NCI-H345 (cell line): ENCODE measurements around the gene EPX.
"Not testable (repeated sequence)": the region's sequence is repeated elsewhere in the genome, so short reads cannot be mapped to it uniquely, and the experiment has no call there.

ENCODE experiments used
- DNase-seq: peaks from one replicate; lab custom pipeline; 2025; lab: John Stamatoyannopoulos, UW

EPX gene

DNA sequence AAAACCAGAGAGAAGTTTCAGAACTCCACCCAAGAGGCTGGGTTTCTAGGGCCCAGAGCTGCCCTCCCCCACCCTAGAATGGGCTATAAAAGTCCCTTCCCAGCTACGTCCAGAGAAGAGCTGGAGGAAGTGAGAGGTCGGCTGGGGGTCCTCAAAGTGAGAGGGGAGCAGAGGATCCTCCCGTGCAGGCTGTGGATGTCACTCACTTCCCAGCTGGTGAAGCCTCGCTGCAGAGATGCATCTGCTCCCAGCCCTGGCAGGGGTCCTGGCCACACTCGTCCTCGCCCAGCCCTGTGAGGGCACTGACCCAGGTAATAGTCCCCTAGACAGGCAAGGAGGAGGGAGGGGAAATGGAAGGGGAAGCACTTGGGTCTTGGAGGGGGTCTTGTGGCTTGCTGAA, at the start of gene EPX:
EPX (plus strand) TSS at position 115 of the 400 bp plus-strand sequence; CDS start at position 236, 121 bp downstream.
- no peak for DNase-seq

GRCh38 chr17:58143335-58143734, 49.2 kb upstream of the EPX start:
- not testable (repeated sequence) for DNase-seq

DNA sequence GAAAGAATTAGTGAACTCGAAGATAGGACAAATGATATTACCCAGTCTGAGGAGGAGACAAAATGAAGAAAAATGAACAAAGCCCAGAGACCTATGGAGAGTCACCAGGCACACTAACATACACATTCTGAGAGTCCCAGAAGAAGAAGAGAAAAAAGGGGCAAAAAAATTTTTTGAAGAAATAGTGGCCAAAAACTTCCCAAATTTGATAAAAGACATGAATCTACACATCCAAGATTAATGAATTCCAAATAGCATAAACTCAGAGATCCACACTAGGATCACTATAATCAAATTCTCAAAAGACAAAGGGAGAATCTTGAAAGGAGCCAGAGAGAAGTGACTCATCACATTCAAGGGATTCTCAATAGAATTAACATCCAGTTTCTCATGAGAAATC, 47.7 kb upstream of the EPX start:
- DNase-seq, result no peak

GRCh38 chr17:58147930-58148434, 44.5 kb upstream of the EPX start, which contains the start of gene OR4D1:
Gene OR4D1 (plus strand): TSS chr17:58148384. CDS start chr17:58155154, 6,770 bp downstream.
- DNase-seq, result no peak

- no peak for DNase-seq
These were observed 43.9 kb upstream of the EPX start for GRCh38 chr17:58148609-58149008.

GRCh38 chr17:58150394-58150793, 42.1 kb upstream of the EPX start:
- DNase-seq, result no peak

DNA sequence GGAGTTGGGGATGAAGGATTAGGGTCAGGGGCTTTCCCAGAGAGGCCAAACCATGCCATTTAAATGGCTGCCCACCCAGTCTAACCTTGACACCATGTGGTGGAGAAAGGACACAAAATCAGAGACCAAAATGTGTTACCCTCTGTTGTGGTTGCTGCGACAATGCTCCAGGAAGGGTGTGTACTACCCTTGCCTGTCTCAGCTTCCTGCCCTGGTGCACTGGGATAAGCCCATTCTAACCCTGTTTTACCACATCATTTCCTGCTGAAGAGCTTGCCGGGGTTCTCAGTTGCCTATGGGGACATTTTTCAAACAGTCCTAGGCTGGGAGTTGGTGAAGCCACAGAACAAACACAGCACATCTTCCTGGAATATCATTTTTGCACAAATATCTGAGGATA, 39.5 kb upstream of the EPX start:
- no peak for DNase-seq

GRCh38 chr17:58153671-58154070, 38.9 kb upstream of the EPX start:
- DNase-seq, result no peak

DNA sequence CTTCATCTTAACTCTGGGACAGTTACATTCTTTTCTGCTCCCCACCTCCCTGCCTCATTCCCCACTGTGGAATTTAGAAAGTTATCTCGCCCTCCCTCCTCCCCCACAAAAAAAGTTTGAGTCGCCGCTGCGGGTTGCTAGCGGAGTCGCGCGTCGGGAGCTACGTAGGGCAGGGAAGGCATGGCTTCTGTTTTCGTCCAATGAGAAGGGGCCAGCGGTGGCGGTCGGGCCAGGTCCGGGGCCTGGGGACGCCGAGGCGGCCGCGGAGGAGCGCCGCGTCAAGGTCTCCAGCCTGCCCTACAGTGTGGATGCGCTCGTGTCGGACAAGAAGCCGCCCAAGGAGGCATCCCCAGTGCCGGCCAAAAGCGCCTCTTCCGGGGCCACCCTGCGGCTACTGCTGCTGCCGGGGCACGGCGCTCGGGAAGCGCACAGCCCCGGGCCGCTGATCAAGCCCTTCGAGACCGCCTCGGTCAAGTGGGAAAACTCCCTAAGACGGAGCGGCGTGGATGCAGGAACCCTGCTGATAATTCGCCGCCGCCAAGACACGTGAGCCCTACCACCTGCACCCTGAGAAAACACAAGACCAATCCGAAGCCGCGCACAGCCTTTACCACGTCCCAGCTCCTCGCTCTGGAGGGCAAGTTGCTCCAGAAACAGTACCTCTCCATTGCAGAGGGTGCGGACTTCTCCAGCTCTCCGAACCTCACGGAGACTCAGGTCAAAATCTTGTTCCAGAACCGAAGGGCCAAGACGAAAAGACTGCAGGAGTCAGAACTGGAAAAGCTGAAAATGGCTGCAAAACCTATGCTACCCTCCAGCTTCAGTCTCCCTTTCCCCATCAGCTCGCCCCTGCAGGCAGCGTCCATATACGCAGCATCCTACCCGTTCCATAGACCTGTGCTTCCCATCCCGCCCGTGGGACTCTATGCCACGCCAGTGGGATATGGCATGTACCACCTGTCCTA, 35.4 kb upstream of the EPX start:
- DNase-seq, result peak; percentile 7

GRCh38 chr17:58158181-58158580, 34.3 kb upstream of the EPX start:
- no peak for DNase-seq

DNA sequence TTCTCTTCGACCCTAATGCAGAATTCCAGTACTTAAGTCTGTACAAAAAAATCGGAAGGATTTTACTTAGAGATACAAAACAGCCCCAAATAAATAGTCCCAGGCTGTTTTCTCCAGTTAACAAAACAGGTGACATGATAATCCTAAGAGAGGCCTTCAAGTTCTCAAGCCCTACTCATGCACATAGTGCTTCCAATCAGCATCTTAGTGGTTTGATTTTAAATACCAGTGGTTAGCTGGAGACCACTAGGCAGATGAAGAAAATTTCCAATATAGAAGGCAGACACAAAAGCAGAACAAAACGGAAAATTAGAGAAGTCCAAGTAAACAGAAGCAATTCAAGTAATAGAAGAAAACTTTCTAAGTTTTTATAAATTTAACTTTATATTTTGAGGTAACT, 31.0 kb upstream of the EPX start:
- no peak for DNase-seq

DNA sequence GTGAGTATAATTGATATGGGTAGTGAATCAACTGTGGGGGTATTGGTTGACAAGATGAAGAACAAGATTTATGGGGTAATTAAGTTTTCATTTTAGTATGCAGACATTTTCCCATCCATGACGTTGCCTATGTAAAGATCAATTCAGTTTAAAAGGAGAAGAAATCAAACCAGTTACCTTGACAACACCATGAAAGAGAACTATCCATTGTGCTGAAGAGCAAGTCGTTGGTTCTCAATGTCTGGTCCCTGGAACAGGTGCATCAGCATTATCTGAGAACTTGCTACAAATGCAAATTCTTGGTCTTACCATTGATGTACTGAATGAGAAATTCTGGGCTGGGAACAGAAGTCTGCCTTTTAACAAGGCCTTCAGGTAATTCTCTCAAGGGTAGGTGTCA, 26.5 kb upstream of the EPX start:
- DNase-seq, result no peak

- DNase-seq, result no peak
These were observed 25.8 kb upstream of the EPX start, which contains the start of gene OR4D2 for GRCh38 chr17:58166682-58167081. Gene OR4D2 (plus strand): TSS chr17:58166982. CDS start chr17:58169656, 2,674 bp downstream.

GRCh38 chr17:58170622-58171021, 21.9 kb upstream of the EPX start:
- no peak for DNase-seq

- DNase-seq, result peak; percentile 43
These were observed 20.0 kb upstream of the EPX start for GRCh38 chr17:58172369-58173071.

- no peak for DNase-seq
These were observed 17.7 kb upstream of the EPX start for GRCh38 chr17:58174871-58175270.

GRCh38 chr17:58176200-58176599, 16.3 kb upstream of the EPX start:
- DNase-seq, result no peak

GRCh38 chr17:58181796-58182195, 10.7 kb upstream of the EPX start:
- DNase-seq, result no peak

DNA sequence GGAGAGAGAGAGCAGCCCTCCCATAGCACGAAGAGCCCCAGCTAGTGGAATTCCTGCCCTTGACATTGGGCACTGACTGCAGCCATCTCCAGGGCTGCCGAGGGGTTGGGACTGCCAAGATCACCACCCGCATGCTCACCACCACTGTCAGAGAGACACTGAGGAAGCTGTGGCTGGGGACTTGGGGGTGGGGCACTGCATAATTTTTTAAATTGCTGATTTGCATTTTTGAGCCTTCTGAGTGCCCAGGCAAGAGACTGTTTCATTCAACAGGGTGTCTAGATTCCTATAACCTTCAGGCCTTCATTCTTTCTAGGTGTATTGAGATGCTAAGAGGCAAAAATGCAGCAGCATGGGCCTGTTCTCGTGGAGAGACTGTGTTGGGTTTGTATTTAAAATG, 9.0 kb upstream of the EPX start:
- no peak for DNase-seq

DNA sequence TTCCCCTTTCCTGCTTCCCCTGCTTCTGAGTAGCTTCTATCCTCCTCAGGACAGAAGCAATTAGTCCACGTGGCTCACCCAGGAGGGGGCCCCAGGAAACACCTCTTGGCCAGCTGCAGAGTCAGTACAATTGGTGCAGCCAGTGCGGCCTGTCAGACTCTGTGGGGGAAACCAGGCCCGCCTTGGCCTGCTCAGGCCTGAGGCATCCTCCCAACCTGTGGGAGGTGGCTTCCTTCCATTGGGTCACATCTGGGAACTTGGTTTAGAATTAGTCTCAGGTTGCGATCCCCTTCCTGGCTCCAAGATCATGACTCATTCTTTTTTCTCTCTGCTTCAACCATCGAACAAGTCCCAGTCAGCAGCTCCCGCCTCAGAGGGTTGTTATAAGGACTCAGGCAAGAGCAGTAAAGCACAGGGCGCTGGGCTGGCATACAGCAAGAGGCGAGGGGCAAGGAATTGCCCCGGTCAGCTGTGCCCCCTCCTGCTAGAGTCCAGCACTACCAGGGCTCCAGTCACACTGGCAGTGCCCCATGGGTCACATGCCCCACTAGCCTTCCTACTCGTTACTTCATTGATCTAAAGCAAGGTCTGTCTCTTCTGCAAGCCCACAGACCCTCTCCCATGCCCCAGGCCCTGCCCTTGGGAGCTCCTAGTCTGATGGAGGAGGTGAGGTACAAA, 8.1 kb upstream of the EPX start:
- no peak for DNase-seq

- no peak for DNase-seq
These were observed 7.4 kb upstream of the EPX start for GRCh38 chr17:58184986-58185761.
